GM18909 (cell line): ENCODE data around the gene SUSD5.
A peak's percentile ranks its signal among the peaks of the same experiment; 100 is the strongest.
"Not testable (repeated sequence)": the region's sequence is repeated elsewhere in the genome, so short reads cannot be mapped to it uniquely, and the experiment has no call there.

Experiments
- ATAC-seq: cut with Tn5 transposase; IDR thresholded peaks from one replicate; pipeline ENCODE4 v1.9.1; 2021; ENCODE audit warnings: mild to moderate bottlenecking; ENCODE audit not compliant: unreplicated experiment, poor library complexity

The SUSD5 gene

DNA sequence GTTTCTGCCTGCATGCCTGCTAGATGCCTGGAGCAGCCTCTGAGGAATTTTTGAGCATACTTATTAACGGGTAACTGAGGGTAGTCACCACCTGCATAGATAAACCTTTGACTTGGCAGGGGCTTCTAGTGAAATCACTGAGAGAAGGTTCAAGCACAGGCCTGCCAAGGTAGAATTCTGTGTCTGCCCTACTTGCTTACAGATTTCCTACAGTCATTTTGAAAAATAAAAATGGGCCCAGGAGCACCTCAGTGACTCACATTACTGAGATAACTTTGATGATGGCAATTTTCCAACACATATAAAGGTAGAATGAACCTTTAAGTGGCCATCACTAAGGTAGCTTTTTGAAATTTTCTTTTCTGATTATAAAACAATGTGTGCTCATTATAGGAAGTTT is 94.0 kb downstream of the SUSD5 start:
- no peak for ATAC-seq

DNA sequence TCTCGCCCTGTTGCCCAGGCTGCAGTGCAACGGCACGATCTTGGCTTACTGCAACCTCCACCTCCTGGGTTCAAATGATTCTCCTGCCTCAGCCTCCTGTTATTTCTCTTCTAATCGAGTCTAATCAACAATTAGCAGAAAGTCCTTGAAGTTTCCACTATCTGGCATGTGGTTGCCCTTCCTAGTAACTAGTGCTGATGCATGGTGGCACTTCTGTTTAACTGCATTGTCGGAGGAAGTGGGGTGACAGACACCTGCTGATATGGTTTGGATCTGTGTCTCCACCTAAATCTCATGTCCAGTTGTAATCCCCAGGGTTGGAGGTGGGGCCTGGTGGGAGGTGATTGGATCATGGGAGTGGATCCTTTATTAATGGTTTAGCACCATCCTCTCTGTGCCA is 95.6 kb downstream of the SUSD5 start:
- ATAC-seq = no peak

DNA sequence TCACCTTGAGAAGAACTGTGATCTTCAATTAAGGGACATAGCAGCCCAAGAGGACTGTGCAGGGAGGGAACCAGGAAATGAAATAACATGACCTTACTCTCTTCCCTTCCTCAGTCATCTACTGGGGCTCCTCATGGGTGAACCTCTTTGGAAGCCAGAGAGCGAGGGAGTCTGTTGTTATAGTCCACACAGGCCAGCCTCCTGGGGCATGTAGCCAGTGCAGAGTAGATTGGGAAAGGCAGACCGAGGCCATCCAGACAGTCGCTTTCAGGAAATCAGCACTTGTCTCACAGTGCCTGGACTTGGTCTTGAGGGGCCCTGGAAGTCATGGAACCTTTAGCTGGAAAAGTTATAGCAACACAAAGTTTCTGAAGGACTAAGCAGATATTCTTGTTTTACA is 98.7 kb downstream of the SUSD5 start:
- ATAC-seq = no peak

DNA sequence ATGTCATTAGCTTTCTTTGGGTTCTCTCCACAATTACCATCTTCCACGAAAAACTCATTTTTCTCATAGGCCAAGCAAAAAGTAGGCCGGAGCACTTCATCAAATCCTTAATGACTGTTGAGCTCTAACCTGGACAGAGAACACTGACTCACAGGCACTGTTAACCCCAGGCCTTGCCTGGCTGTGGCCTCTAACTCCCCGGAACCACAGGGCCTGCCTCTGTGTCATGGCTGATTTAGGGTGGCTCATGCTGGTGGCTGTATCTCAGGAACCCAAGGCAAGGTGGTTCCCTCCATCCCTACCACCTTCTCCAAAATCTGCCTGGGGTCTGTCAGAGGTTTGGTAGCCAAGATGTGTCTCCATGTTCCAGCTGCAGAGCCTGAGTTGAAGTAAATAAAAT is 101.1 kb downstream of the SUSD5 start:
- ATAC-seq = no peak

DNA sequence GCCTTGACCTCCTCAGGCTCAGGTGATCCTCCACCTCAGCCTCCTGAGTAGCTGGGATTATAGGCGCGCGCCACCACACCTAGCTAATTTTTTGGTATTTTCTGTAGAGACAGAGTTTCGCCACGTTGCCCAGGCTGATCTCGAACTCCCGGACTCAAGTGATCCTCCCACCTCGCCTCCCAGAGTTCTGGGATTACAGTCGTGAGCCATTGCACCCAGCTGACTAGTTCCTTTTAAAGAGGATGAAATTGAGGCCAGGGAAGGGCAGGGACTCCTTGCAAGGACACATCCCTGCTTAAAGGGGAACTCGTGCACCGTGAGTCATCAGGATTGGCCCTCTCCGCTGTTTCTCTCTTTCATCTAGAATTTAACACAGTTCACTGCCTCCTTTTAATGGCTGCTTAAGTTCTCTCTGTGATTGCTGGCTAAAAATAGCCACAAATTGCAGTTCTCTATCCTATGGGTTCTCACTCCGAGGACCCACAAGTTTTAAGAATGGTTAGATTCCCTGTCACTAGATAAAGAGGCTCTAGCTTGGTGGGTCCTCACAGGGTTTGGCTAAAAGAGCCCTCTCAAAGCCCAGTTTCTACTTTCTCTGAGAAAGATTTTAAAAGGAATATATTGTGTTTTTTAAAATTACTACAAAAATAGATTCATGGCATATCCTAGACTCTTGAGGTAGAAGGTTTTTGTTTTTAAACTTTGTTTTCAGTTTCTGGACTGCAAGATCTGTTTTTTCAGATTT is 103.4 kb downstream of the SUSD5 start:
- no peak for ATAC-seq

DNA sequence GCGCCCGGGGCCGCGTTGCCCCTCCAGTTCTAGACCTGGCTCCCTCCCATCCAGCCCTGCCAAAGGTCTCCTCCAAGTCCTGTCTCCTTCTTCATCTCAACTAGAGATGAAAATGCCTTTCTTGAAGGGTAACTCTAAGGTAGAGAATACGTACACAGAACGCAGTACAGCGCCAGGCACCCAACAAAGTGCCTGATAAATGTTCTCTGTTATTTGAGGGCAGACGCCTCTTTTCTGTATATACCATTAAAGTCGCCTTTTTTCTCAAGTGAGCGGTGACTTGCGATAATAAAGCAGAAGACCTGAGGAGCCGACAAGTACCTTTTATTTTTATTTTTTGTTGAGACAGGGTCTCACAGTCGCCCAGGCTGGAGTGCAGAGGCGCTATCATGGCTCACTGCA is 104.0 kb downstream of the SUSD5 start:
- no peak for ATAC-seq

DNA sequence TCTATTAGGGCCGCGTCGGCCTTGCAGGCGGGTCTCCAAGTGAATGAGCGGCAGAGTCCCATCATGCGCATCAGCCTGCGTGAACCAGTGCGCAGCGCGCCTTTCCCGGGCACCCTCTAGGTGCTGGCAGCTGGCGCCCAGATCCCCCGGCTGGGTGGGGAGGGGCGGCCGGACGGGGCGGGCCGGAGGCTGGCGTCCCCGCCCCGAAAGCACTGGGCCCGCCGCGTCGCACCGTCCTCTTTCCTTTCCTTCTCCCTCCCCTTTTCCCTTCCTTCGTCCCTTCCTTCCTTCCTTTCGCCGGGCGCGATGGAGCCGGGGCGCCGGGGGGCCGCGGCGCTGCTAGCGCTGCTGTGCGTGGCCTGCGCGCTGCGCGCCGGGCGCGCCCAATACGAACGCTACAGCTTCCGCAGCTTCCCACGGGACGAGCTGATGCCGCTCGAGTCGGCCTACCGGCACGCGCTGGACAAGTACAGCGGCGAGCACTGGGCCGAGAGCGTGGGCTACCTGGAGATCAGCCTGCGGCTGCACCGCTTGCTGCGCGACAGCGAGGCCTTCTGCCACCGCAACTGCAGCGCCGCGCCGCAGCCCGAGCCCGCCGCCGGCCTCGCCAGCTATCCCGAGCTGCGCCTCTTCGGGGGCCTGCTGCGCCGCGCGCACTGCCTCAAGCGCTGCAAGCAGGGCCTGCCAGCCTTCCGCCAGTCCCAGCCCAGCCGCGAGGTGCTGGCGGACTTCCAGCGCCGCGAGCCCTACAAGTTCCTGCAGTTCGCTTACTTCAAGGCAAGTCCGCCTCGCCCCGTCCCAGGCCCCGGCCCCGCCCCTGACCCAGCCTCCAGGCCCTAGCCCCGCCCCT is 104.6 kb downstream of the SUSD5 start, which contains the start of gene CRTAP:
Gene CRTAP, plus strand, starts transcription at position 243 of the 850 bp plus-strand sequence. Its CDS starts 64 bp downstream, at position 307.
- peak; percentile 82 for ATAC-seq

DNA sequence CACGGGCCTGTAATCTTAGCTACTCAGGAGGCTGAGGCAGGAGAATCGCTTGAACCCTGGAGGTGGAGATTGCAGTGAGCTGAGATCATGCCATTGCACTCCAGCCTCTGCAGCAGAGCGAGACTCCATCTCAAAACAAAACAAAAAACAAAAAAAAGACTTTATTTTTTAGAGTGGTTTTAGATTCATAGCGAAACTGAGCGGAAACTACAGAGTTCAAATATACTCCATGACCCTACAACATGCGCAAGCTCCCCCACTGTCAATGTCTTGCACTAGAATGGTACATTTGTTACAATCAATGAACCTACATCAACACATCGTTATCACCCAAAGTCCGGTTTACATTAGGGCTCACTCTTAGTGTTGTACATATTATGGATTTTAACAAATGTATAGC is 107.0 kb downstream of the SUSD5 start:
- ATAC-seq = peak; percentile 41

DNA sequence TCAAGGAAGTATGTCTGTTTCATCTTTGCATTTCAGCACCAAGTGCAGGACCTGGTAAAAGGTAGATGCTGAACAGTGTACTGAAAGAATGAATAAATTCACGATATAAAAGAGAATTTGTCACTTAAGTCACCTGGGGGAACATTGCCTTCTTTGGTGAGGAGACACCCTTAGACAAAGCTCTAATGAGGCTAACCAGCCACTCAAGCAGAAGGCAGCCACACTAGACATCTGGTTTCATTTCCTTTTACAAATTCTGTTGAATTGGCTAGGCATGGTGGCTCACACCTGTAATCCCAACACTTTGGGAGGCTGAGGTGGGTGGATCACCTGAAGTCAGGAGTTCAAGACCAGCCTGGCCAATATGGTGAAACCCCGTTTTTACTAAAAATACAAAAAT is 111.8 kb downstream of the SUSD5 start:
- ATAC-seq = not testable (repeated sequence)

DNA sequence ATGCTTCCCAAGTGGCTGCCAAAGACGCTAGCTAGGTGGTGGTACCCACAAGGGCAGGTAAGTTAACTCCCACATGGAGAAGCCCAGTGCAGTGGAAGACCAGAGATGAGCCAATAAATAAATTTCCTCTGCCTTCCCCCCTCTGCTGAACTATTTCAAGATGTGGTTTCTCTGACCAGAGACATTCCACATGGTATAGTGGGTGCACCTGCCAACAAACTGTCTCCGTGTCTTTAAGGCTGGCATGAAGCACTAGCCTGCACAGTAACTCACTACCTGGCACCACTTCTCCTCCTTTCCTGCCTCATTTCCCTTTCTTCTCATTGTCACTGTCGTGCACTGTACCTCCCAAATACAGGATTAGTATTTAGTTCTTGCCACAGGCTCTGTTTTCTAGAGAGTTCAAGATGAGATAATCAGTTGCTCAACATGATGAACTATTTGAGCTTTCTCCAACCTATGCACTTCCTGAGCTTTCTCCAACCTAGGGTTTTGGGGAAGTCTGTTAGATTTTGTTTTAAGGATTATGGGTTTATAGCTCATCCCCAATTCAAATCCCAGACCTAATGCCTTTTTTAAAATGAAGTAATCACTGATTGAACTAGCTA is 113.2 kb downstream of the SUSD5 start:
- ATAC-seq = no peak

DNA sequence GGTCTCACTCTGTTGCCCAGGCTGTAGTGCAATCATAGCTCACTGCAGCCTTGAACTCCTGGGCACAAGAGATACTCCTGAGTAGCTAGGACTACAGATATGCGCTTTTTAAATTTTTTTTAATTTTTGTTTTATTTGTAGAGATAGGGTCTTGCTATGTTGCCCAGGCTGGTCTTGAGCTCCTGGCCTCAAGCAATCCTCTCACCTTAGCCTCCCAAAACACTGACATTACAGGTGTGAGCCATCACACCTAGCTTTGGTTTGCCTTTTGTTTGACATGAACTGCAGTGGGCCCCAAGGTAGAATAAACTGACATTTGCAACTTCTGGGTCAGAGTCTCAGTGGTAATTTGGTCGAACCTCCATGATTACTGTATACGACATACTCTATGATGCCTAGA is 113.8 kb downstream of the SUSD5 start:
- no peak for ATAC-seq

DNA sequence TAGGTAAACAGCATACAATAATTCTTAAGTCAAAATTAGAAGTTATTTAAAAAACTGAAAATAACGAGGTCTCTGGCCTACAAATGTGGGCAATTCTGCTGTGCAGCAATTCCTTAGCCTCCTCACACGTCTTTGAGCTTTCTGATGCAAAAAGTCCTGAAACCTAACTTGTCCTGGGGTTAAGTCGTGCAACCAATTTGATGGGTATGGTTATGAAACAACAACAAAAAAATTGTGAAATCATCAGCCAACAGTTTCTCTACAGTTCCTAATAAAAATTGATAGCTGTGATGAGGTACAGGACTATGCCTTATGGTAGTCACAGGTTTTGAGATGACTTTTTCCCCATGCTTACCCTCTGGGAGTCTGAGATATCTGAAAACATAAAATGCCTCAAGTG is 115.1 kb downstream of the SUSD5 start:
- no peak for ATAC-seq

DNA sequence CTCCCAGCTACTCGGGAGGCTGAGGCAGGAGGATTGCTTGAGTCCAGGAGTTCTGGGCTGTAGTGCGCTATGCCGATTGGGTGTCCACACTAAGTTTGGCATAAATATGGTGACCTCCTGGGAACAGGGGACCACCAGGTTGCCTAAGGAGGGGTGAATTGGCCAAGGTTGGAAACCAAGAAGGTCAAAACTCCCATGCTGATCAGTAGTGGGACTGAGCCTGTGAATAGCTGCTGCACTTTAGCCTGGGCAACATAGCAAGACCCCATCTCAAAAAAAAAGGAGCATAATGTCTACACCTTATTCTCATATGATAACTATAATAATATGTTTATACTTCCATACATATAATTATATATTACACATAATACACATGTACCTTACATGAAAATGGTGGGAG is 115.6 kb downstream of the SUSD5 start:
- no peak for ATAC-seq

DNA sequence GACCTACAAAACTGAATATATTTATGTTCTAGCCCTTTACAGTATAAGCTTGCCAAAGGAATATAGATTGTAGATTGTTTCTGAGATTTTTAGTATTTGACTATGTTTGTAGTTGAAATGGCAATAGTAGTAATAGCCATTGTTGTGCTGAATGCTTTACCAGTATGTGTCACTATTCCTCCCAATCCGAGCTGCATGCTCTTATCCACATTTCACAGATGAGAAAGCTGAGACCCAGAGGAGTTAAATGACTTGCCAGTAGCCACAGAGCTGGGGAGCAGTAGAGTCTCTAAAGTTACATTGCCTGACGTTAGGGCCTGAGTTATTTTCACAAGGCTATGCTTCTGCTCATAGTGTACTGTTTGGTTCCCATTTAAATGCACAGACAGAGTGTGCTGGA is 118.4 kb downstream of the SUSD5 start:
- ATAC-seq = no peak
